GM19452 (cell line): ENCODE measurements around the gene LRMDA.

Experiments used
- ATAC-seq: cut with Tn5 transposase; IDR thresholded peaks from one replicate; pipeline ENCODE4 v1.9.1; 2021; ENCODE audit not compliant: unreplicated experiment

The LRMDA gene

DNA sequence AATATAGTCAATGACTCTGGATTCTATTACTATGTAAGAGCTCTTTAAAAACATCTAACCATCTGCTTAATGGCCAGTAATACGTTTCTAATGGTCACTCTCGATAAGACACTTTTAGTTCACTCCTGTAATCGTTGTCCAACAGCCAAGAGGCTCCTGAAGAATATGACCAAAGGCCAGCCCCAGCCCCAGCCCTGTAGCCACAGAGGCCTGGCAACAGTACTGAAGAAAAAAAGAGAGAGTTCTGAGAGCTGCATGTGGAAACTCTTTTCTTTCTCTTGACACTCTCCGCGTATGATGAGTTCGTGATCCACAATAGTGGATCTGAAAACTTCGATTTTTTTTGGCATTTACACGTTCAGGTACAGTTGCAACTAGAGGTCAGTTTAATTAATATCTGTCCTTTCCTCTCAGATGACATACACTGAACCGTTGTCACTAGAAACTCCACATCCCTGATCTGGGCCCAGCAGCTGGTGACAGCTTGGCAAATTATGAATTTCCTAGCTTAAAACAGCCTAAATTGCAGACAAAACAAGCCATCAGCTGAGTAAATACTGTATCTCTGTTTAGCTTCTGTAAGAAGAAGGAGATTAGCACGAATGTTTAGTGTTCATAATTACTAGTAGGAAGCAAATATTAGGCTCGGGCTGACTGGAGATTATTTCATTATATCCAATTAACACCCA lies 456.7 kb downstream of the LRMDA start:
- no peak for ATAC-seq

DNA sequence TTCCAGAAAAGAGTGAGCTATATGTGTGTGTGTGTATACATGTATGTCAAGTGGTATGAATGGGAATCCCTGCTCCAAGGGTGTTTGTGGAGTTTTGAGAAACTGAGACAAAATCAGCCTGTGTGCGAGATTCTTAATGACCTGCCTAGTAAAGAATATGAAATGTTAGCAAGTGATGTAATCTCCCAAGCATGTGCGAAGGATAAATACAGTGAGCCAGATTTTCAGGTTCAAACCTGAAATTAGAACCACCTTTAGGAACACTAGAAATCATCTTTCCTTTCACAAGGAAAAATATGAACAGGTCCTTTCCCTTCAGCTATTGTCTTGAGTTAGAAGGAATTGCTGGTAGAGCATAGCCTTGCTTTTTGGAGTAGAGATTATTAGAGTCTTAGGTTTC lies 457.6 kb downstream of the LRMDA start:
- no peak for ATAC-seq

DNA sequence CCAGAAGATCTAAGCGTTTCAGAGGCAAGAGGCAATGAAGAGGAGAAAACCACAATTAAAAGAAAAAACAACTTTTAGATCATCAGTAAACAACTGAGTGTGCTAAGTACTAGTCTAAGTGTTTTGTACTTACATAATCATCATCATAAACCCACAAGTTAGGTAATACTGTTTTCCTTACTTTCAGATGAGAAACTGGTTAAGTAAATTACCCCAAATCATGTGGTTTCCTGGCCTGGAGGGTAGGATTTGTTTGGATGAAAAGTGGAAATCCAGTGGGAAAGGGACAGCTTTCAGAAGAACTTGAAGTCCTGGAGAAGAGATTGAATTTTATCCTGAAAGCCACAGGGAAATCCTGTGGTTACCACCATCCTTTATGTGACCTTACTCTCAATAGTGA lies 463.3 kb downstream of the LRMDA start:
- ATAC-seq: no peak

DNA sequence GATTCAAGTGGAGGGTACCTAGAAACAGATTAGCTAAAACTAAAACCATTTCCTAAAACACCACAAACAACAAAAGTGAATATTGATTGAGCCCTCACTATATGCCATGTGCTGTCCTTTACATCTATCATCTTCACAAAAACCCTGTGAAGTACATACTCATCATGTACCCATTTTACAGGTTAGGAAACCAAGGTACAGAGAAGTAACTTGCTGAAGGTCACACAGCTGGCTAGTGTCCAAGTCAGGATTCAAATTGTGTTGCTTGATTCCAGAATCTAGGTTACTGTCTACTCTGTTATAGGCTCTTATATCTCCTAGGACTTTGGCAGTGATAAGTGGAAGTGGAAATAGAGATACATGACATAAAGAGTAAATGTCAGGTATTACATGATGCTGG lies 463.8 kb downstream of the LRMDA start:
- ATAC-seq: no peak

DNA sequence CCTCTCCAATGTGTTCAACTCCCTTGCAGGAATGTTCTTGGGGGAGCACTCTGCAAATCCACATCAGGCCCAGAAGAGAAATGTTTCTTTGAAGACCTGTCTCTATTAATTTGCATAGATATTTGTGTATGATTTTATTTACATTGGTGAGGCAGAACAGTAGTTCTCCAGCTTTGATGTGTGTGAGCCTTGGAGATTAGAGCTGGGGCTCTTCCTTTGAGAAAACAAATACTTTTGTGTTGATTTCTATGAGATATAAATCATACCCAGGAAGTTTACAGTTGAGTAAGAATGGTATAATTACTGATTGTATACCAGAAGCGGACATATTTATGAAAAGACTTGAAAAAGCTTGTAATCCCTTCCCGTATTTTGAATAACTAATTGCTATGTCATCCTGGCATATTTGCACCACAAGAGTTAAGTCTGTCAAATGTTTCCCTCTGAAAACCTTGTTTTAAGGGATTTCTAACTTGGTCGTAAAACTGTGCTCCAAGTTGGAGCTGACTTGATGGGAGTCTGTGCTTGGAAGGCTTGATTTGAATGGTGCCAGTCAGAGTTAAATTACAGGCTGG lies 468.5 kb downstream of the LRMDA start:
- ATAC-seq: no peak

DNA sequence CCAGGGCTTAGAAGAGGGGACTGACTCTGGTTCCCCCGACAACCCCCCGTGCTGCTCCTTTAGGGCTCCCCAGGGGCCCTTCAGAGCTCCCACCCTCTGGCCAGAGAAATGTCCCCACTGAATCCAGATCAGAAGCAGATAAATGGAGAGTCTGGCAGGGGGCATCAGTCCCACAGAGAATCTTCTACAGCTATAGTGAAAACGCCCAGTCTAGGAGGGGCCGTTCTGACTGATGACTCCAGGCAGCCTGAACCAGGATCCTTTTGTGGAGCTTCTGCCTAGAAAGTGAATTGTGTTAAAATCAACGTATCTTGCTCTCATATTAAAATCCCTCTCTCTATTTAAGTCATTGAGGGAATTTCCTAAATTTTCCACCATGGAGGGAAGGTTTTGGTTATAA lies 471.4 kb downstream of the LRMDA start:
- ATAC-seq: no peak

DNA sequence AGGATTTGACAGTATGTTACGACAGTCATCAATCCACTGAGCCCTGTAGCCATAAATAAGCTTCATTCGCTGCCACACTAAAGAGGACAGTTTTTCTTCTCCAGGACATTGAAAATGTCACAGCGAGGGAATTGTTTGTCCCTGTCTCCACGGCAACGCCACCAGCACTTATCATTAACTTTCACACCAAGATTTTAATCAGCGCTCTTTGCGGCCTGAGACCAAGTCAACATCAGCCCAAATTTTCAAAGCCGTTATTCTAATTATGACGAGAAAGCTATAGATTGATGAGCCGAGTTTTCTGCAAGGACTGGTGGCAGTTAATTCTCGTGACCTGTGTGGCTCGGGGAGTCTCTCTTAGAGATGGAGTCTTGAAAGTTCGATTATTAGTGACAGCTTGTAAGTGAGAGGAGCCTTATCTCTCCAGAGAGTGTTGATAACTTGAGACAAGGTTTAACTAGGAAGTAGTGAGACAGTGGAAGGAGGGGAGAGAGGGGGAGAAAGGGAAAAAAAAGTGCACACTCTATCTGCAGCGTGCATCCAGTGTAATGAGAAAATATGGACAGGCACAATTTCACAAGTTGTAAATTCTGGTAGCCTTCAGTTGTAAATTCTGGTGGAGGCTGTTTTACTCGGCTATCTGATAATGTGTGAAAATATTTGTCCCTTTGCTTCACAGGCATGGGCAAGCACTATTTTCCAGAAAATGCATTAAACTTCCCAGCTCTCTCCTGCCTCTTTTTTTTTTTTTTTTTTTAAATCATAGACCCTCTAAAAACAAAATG lies 473.3 kb downstream of the LRMDA start:
- no peak for ATAC-seq

DNA sequence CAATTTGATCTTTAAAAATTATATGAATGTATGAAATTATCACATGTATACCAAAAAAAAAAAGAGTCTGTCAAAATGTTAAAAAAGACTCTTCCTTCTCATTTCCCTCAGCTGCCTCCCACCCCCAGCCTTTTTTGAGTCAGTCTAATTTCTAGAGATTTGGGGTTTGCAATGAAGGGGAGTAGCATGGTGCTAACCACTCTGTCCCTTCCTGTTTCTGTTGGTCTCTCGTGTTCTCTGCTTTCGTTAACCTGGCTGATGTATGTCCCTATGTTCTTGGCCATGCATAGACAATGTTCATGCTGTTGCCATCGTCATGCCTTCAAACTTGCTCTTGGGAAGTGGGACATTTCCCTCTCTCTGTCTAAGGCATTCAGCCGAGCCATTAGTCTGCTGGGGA lies 474.1 kb downstream of the LRMDA start:
- ATAC-seq: no peak

DNA sequence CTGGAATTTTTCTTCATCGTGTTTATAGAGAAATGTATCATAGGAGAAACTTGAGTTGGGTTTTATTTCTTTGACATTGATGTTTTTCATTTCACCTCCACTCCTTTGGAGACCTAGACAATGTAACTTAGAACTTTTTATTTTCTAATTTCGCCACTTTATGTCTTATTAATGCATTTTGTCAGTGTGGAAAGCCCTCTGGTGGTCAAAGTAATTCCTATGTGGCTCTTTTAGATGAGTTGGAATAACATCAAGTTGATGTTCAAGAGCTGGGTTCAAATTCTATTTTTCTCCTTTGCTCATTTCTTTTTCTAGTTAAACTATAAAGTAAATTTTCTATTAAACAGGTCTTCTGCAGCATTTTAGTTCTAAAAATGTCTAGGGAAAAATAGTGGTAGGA lies 478.6 kb downstream of the LRMDA start:
- no peak for ATAC-seq

DNA sequence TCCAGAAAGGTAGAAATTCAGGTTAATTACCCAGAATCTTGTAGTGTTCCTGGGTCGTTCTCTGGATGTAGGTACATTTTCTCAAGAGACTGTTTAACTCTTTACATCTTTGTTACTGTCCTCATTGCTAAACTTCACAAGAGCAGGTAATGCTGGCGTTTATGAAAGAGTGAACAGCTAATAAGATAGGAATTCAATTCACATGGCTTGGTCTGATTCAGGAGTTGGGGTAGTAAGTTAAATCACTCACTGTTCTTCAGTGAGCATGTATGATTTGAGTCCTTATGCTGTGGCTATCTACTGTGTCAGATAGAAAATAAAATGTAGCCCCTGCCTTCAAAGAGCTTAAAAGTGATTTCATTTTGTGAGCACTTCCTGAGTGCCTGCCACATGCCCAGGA lies 480.0 kb downstream of the LRMDA start:
- ATAC-seq: no peak

DNA sequence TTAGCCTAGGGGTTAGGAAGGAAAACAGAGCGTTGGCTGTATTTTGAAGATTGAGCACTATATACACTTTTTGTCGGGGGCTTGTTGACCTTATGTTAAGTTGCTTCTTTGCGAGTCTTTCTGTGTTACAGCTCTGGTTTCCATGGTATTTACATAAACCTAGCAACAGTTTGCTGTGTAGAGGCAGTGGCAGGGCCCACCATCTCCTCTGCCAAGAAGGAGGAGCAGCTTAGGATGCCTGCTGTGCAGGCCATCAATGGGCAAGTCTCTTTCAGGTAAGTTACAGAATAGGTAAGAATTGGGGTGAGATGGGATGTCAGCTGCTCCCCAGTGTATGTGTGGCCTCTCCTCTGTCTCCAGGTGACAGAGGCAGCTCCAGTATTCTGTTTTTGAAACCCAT lies 485.5 kb downstream of the LRMDA start:
- no peak for ATAC-seq

DNA sequence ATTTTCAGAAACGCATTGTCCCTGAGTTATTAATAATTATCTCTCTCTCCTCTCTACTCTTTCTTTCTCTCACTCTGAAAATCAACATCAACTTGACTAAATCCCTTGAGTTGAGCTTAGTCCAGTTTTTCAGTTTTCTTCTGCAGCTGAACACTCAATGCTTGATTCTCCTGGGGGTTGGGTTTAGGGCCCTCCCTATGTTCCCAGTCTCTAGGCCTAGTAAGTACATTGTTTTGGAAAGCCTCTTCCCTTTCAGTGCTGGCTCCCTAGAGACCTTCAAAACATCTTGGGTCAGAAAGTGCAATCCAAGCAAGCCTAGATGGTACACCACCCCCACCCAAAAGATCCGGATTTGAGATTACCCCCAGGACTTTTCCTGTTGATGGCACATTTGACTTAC lies 488.5 kb downstream of the LRMDA start:
- ATAC-seq: no peak

DNA sequence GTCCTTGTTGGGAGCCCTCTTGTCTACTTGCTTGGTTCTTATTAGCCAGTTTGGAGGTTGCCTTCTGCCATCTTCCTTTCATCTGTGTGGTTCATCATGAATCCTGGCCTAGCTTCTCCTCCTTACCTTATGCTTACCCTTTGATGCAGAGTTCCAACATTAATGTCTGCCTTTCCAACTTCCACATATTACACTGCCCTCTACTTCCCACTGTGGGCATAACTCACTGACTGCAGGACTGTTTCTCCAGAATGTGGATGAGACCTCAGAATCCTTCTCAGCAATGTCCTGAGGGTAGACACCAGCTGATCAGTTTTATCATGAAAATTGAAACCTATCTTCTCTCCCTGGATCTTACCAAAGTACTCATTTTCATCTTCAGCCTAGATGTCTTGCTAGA lies 491.0 kb downstream of the LRMDA start:
- no peak for ATAC-seq

DNA sequence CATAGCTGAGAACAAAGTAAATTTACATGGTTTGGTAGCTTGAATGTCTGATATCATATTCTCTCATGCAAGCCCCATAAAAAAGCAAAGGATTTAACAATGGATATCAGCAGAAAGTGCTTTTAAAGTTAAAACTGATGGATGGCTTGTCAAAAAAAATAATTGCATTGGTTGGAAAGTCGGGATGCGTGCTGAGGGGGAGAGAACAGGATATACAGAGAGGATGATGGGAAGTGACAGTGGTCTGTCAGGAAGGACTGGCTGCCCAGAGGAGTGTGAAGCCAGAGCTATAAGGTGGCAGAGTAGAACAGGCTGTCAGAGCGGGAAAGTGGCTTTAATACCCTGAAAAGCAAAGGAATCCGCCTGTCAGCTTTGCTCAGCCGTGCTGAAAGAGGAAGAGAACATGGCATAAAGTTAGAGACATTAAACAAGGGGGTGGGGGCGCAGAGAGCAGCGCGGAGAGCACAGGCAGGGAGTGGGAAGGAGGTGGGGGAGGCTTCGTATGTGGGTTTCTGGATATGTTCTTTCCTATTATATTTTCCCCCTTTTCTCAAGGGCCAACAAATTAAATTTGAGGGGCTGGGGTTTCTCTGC lies 493.0 kb downstream of the LRMDA start:
- no peak for ATAC-seq

DNA sequence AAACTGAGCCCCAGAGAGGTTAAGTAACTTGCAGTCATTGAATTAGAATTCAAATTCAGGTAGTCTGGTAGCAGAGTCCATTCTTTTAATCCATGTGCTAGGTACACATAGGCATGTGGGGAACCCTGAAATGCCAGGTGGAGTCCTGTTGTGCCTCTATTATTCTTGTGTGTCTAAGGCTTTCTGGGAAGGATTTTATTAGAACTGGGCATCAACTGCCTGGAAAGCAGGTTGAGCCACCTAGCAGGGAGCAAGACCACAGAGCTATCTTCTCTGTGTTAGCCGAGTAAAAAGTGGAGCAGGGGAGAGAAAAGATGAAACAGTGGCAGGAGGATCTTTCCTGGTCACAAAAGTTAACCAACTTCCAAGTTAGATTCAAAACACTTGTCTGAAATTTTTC lies 494.6 kb downstream of the LRMDA start:
- ATAC-seq: no peak

DNA sequence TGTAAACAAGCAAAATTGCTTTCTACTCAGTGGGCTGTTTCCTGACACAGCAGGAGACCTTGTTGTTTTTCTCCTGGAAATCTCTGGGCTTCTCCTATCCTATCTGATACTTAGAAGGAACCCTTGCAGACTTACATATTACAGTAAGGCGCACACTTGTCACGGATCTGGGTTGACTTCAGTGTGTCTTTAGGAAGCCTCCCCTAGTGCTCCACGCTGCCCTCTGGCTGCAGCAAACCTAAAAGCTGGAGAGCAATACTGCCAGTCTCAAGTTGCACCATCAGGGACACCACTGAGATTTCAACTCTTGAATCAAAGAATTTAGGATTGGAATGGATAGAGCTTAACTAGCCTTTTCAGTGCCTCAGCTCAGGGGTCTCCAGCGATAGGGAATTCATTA lies 495.3 kb downstream of the LRMDA start:
- no peak for ATAC-seq

DNA sequence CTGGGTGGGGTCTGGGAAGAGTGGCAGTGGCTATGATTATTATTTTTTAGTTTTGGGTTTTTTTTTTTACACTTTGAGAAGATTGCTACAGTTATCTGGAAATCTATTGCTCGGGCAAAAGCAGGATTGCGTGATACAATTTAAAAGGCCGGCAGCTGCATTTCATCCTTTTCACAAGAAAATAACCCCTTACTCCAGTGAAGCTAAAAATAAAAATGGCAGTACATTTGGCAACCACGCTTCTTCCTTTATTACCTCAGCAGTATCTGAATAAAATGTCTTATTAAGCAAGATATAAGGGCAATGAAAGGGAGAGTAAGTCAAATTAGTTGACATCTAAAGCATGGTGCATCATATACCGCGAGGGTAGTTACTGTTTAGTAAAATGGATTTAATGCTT lies 496.8 kb downstream of the LRMDA start:
- no peak for ATAC-seq

DNA sequence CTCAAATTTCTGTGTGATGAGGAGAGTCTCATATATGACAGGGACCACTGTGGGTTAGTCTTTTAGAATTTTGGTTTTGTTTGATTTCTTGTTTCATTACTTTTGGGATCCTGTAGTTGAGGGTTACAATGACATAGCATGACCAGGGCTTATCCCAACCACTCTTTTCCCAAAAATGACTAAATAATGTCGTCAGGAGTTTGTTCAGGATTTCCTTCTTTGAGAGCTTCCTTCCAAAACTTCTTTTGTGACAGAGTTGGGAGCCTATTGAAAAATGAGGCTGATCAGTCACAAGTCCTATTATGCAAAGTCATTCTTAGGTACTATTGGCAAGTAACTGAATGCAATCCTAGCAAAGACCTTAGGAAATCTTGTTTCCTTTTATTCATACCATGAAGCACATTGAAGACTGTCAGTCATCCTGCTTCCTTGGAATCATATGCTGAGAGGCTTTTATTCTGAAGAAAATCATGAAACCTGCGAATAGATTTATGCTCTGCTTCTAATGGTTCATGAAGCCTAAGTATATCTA lies 498.3 kb downstream of the LRMDA start:
- ATAC-seq: no peak

DNA sequence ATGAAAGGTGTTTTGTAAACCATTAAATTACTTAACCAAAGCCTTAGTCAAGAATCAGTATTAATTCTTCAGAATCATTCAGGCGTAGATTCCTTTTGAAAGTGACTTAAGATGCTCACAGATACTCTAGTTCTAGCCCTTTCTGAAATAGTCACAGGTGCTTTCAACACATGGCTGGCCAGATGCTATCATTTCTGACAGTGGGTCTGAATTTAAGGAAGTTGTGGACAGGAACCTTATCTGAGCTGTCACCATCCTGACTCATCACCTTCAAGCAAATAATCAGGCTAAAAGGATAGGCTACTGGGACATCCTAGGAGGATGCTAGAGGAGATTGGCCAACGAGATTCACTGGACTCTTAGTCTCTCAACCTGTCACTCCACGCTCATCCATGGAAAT lies 501.5 kb downstream of the LRMDA start:
- ATAC-seq: no peak

DNA sequence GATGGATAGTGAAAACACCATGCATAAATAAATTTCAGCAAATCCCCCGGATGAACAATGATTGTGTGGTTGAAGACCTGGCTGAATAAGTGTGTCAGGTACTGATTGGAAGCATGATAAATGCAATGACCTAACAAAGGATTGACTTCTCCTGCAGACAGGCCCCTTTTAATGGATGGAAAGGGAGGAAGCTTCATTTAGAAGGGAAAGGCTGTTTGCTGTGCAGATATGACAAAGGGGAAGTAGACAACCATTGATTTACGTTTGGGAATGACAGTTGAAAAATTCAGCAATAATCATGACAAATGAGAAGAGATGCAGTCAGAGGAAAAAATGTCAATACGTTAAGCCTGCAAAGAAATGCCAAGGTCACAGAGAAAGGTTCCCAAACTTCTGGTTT lies 503.8 kb downstream of the LRMDA start:
- ATAC-seq: no peak

DNA sequence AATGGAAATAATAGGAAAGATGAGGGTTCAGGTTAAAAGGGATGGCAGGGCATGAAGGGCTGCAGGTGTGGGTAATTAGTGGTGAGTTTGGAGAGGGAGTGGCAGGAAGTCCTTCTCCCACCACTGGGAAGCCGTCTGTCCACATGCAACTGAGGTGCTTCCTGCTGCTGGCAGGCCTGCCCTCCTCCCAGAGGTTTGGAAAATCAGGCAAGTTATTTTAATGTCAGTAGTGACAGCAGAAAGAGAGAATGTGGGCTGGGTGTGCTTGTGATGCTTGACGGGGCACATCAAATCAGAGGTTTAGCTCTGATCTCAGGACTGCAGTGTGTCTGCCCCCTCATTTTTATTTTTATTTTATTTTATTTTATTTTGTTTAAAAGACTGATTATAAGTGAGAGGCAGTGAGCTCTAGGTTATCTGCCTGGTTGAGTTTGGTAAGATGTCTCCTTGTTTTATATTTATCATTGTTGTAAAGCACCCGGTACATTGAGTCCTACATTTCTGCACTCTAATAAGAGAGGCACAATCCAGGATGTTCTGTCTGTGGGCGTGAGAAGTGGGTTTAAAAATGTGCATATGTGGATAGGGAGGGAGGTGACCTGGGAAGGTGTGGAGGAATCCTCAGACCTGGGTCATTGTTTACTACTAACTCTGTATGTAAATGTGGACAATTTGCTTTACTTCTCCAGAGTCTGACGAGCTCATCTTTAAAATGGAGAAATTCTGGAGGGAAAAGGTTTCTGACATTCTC lies 504.4 kb downstream of the LRMDA start:
- no peak for ATAC-seq
